HEK293 (cell line): Measurements from ENCODE around the gene ARHGAP15.

ENCODE experiments used
- CTCF ChIA-PET: fragments of 350-600 bp; formaldehyde crosslinking; extraction: SDS; loops from one replicate; lab custom pipeline; 2021; ENCODE audit warnings: antibody characterized with exemption; lab: Yijun Ruan, JAX
- POLR2A ChIA-PET: fragments of 300-600 bp; formaldehyde crosslinking; extraction: SDS; loops from one replicate; lab custom pipeline; 2020; ENCODE audit warnings: antibody characterized with exemption, inconsistent platforms; lab: Yijun Ruan, JAX
- H3K27ac ChIP-seq: fragments of 200-500 bp; sonication (Bioruptor generic); 2 replicates; pipeline ENCODE4 v1.5.1; 2014; ENCODE audit warnings: low read depth, low read length, control low read depth, inconsistent platforms; ENCODE audit errors: extremely low read depth
- H3K36me3 ChIP-seq, 2 experiments: fragments of 200-500 bp in 1 of 2; sonication (Bioruptor generic) in 1 of 2; 1 replicate in 1 of 2; 2 replicates in 1 of 2; pipeline ENCODE4 v1.5.1; 2014 to 2017; ENCODE audit warnings: inconsistent platforms in 2 of 2, low read length in 2 of 2; ENCODE audit not compliant: control insufficient read depth in 2 of 2, insufficient read depth in 1 of 2
- H3K4me1 ChIP-seq: fragments of 200-500 bp; sonication (Bioruptor generic); 2 replicates; pipeline ENCODE4 v1.5.1; 2014; ENCODE audit warnings: mild to moderate bottlenecking, low read length, inconsistent platforms; ENCODE audit not compliant: control insufficient read depth, insufficient read depth
- H3K4me3 ChIP-seq: 2 replicates; pipeline ENCODE4 v1.5.1; 2011; ENCODE audit warnings: low read depth, mild to moderate bottlenecking, control low read depth, low read length, moderate library complexity
- H3K9me3 ChIP-seq: fragments of 200-500 bp; sonication (Bioruptor generic); 2 replicates; pipeline ENCODE4 v1.5.1; 2014; ENCODE audit warnings: low read depth, low read length, inconsistent platforms; ENCODE audit not compliant: control insufficient read depth, insufficient read depth
- OVOL3 ChIP-seq: fragments of 450-650 bp; formaldehyde crosslinking; IDR thresholded peaks from 2 replicates; pipeline ENCODE4 v1.5.1; 2016; ENCODE audit warnings: missing biosample characterization, missing genetic modification characterization
- PRDM2 ChIP-seq: fragments of 450-650 bp; formaldehyde crosslinking; IDR thresholded peaks from 2 replicates; pipeline ENCODE4 v1.5.1; 2016; ENCODE audit warnings: missing biosample characterization, missing genetic modification characterization, borderline replicate concordance
- PRDM6 ChIP-seq: fragments of 450-650 bp; formaldehyde crosslinking; IDR thresholded peaks from 2 replicates; pipeline ENCODE4 v1.5.1; 2017; ENCODE audit warnings: missing biosample characterization, missing genetic modification characterization
- SP7 ChIP-seq: fragments of 450-650 bp; formaldehyde crosslinking; IDR thresholded peaks from 2 replicates; pipeline ENCODE4 v1.5.1; 2016; ENCODE audit warnings: missing biosample characterization, missing genetic modification characterization
- ZBTB17 ChIP-seq: fragments of 450-650 bp; formaldehyde crosslinking; IDR thresholded peaks from 2 replicates; pipeline ENCODE4 v1.5.1; 2016; ENCODE audit warnings: missing biosample characterization, missing genetic modification characterization
- ZBTB21 ChIP-seq: fragments of 450-650 bp; formaldehyde crosslinking; IDR thresholded peaks from 2 replicates; pipeline ENCODE4 v1.5.1; 2017; ENCODE audit warnings: missing biosample characterization, missing genetic modification characterization
- ZFHX2 ChIP-seq: fragments of 450-650 bp; formaldehyde crosslinking; conservative IDR thresholded peaks from 2 replicates; pipeline ENCODE4 v1.5.1; 2016; ENCODE audit warnings: missing biosample characterization, missing genetic modification characterization
- ZNF112 ChIP-seq: fragments of 450-650 bp; formaldehyde crosslinking; IDR thresholded peaks from 2 replicates; pipeline ENCODE4 v1.5.0; 2017; ENCODE audit warnings: missing biosample characterization, missing genetic modification characterization
- ZNF157 ChIP-seq: fragments of 450-650 bp; formaldehyde crosslinking; IDR thresholded peaks from 2 replicates; pipeline ENCODE4 v1.5.1; 2016; ENCODE audit warnings: missing biosample characterization, missing genetic modification characterization
- ZNF2 ChIP-seq: fragments of 450-650 bp; formaldehyde crosslinking; IDR thresholded peaks from 2 replicates; pipeline ENCODE4 v1.5.1; 2016; ENCODE audit warnings: missing biosample characterization, missing genetic modification characterization
- ZNF23 ChIP-seq: fragments of 450-650 bp; formaldehyde crosslinking; IDR thresholded peaks from 2 replicates; pipeline ENCODE4 v1.5.1; 2016; ENCODE audit warnings: missing biosample characterization, missing genetic modification characterization, borderline replicate concordance
- ZNF292 ChIP-seq: fragments of 450-650 bp; formaldehyde crosslinking; IDR thresholded peaks from 2 replicates; pipeline ENCODE4 v1.5.1; 2016; ENCODE audit warnings: low read depth, missing biosample characterization, missing genetic modification characterization, borderline replicate concordance
- ZNF37A ChIP-seq: fragments of 450-650 bp; IDR thresholded peaks from 2 replicates; pipeline ENCODE4 v1.5.1; 2018; ENCODE audit warnings: missing biosample characterization, missing genetic modification characterization
- ZNF416 ChIP-seq: fragments of 450-650 bp; formaldehyde crosslinking; IDR thresholded peaks from 2 replicates; pipeline ENCODE4 v1.5.1; 2016; ENCODE audit warnings: missing biosample characterization, missing genetic modification characterization
- ZNF426 ChIP-seq: fragments of 450-650 bp; formaldehyde crosslinking; IDR thresholded peaks from 2 replicates; pipeline ENCODE4 v1.5.1; 2017; ENCODE audit warnings: missing biosample characterization, missing genetic modification characterization, mild to moderate bottlenecking, inconsistent platforms, moderate library complexity
- ZNF449 ChIP-seq: fragments of 450-650 bp; formaldehyde crosslinking; IDR thresholded peaks from 2 replicates; pipeline ENCODE4 v1.5.1; 2017; ENCODE audit warnings: missing biosample characterization, mild to moderate bottlenecking, missing genetic modification characterization, moderate library complexity
- ZNF513 ChIP-seq: fragments of 450-650 bp; IDR thresholded peaks from 2 replicates; pipeline ENCODE4 v1.5.1; 2018; ENCODE audit warnings: missing biosample characterization, missing genetic modification characterization
- ZNF555 ChIP-seq: fragments of 450-650 bp; formaldehyde crosslinking; conservative IDR thresholded peaks from 2 replicates; pipeline ENCODE4 v1.5.1; 2017; ENCODE audit warnings: missing biosample characterization, mild to moderate bottlenecking, missing genetic modification characterization, inconsistent platforms
- ZNF560 ChIP-seq: fragments of 450-650 bp; formaldehyde crosslinking; IDR thresholded peaks from 2 replicates; pipeline ENCODE4 v1.5.1; 2017; ENCODE audit warnings: missing biosample characterization, missing genetic modification characterization, borderline replicate concordance
- ZNF610 ChIP-seq: fragments of 450-650 bp; formaldehyde crosslinking; IDR thresholded peaks from 2 replicates; pipeline ENCODE4 v1.5.1; 2016; ENCODE audit warnings: missing biosample characterization, missing genetic modification characterization, borderline replicate concordance
- ZNF658 ChIP-seq: fragments of 450-650 bp; formaldehyde crosslinking; IDR thresholded peaks from 2 replicates; pipeline ENCODE4; 2016; ENCODE audit warnings: missing biosample characterization, missing genetic modification characterization
- ZNF843 ChIP-seq: fragments of 450-650 bp; formaldehyde crosslinking; IDR thresholded peaks from 2 replicates; pipeline ENCODE4 v1.5.1; 2016; ENCODE audit warnings: missing biosample characterization, missing genetic modification characterization
- ZSCAN18 ChIP-seq: fragments of 450-650 bp; formaldehyde crosslinking; IDR thresholded peaks from 2 replicates; pipeline ENCODE4 v1.5.1; 2016; ENCODE audit warnings: missing biosample characterization, missing genetic modification characterization

The ARHGAP15 gene

GRCh38 chr2:143183804-143184463 lies 54.7 kb downstream of the ARHGAP15 start:
- ChIA-PET POLR2A (no interaction called here), CTCF (interaction anchor here (0.8 to 1.5 kb wide), 4 partner anchors 10 to 73 kb away, joined by 3 to 5 read pairs (median 4); no protein-coding TSS in a partner anchor)
- H3K27ac ChIP-seq: no peak overlapping the region
- TF ChIP-seq PRDM6 (tag by site-specific recombination): no peak
- no peak for TF ChIP-seq ZNF23 (tag by site-specific recombination)
- no peak for TF ChIP-seq ZNF292 (tag by site-specific recombination)
- no peak for TF ChIP-seq ZBTB17 (tag by site-specific recombination)
- TF ChIP-seq ZNF610: no peak
- no peak for TF ChIP-seq ZNF843 (tag by site-specific recombination)
- no peak for TF ChIP-seq ZNF560 (tag by site-specific recombination)
- TF ChIP-seq ZBTB21 (tag by site-specific recombination): no peak
- no peak for TF ChIP-seq ZNF555
- TF ChIP-seq OVOL3 (tag by site-specific recombination): no peak
- no peak for TF ChIP-seq ZNF157 (tag by site-specific recombination)
- TF ChIP-seq SP7 (tag by site-specific recombination): no peak
- TF ChIP-seq ZNF658 (tag by site-specific recombination): no peak
- no peak for TF ChIP-seq ZNF449 (tag by site-specific recombination)
- H3K4me1 ChIP-seq: no peaks in the 10 kb centered on the region
- H3K36me3 ChIP-seq: no peaks in the 10 kb centered on the region
- H3K4me3 ChIP-seq: no peak overlapping the region
- H3K9me3 ChIP-seq: no peaks in the 10 kb centered on the region

GRCh38 chr2:143186876-143187275 lies 57.7 kb downstream of the ARHGAP15 start:
- Histone ChIP-seq H3K36me3 (no peaks in the 10 kb centered on the region), H3K4me3 (no peak overlapping the region), H3K9me3 (no peaks in the 10 kb centered on the region), H3K27ac (no peak overlapping the region), H3K4me1 (no peaks in the 10 kb centered on the region)
- CTCF ChIA-PET: interaction anchor here (1.5 to 2.1 kb wide), 2 partner anchors 35 to 76 kb away, joined by 4 to 8 read pairs; no protein-coding TSS in a partner anchor
- POLR2A ChIA-PET: no interaction called here
- TF ChIP-seq ZNF2 (tag by site-specific recombination) (no peak), ZNF416 (tag by site-specific recombination) (no peak), PRDM2 (tag by site-specific recombination) (no peak), ZNF37A (no peak), ZNF112 (no peak), ZNF426 (tag by site-specific recombination) (no peak), ZNF513 (tag by site-specific recombination) (no peak), ZFHX2 (tag by site-specific recombination) (no peak), ZSCAN18 (tag by site-specific recombination) (no peak)
